ENCODE results near the gene SRXN1.

The SRXN1 gene

DNA sequence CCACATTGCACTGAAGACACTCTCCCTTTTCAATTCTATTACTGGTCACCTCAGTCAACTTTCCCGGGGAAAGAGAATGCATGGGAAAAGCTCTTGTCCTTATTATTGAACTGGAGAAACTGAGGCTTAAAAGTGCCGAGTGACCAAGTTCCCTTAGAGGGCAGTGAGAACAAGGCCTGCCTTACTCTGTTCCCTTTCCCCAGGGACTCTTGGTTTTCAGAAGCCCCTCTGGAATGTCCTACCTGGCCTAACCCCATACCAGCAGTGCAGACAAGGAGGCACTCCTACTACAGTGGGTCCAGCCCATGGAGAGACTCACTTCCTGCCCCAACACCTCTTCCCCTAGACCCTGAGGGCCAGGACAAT is 6.1 kb downstream of the SRXN1 start:
- no peak overlapping the region for H3K27ac ChIP-seq
- intact Hi-C loops (cut with DNase I; ENCODE audit: low total_unique reads) = loop anchor here (10.0 kb wide), 1 partner anchor 292 kb away; no protein-coding TSS in a partner anchor

DNA sequence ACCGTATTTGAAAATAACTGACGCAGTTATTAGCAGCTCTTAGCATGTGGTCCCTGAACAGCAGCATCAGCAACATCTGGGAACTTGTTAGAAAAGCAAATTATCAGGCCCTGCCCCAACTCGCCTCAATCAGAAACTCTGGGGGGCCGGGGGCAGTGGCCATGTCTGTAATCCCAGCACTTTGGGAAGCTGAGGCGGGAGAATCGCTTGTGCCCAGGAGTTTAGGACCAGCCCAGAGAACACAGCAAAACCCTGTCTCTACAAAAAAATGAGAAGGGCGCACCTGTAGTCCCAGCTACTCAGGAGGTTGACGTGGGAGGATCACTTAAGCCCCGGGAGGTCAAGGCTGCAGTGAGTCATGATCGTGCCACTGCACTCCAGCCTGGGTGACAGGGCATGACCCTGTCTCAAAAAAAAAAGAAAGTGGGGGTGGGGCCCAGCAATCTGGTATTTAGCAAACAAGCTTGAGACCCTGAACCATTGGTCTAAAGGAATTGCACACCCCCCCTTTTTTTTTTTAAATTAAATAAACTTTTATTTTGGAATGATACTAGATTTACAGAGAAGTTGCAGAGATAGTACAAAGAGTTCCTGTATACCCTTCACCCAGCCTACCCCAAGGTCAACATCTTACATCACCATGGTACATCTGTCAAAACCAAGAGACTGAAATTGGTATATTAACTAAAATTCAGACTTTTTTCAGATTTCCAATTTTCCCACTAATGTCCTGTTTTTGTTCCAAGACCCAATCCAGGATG is 6.7 kb downstream of the SRXN1 start:
- no peak for DNase-seq
- Histone ChIP-seq H3K27ac (no peak overlapping the region), H3K4me1 (peaks cover 0 to 14% (median 8%) of the 10 kb centered on the region in 4 donors), H3K9me3 (no peaks in the 10 kb centered on the region), H3K4me3 (no peak overlapping the region), H3K36me3 (peaks cover 21 to 45% (median 23%) of the 10 kb centered on the region in 3 donors), H3K27me3 (peaks cover 0 to 16% of the 10 kb centered on the region in 2 donors)
- TF ChIP-seq, protein P1, sequence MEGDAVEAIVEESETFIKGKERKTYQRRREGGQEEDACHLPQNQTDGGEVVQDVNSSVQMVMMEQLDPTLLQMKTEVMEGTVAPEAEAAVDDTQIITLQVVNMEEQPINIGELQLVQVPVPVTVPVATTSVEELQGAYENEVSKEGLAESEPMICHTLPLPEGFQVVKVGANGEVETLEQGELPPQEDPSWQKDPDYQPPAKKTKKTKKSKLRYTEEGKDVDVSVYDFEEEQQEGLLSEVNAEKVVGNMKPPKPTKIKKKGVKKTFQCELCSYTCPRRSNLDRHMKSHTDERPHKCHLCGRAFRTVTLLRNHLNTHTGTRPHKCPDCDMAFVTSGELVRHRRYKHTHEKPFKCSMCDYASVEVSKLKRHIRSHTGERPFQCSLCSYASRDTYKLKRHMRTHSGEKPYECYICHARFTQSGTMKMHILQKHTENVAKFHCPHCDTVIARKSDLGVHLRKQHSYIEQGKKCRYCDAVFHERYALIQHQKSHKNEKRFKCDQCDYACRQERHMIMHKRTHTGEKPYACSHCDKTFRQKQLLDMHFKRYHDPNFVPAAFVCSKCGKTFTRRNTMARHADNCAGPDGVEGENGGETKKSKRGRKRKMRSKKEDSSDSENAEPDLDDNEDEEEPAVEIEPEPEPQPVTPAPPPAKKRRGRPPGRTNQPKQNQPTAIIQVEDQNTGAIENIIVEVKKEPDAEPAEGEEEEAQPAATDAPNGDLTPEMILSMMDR (IDR thresholded peaks at IDR 0.05) = no peak
- intact Hi-C loops (cut with DNase I; ENCODE audit: low total_unique reads) = loop anchor here (10.0 kb wide), 1 partner anchor 291 kb away; no protein-coding TSS in a partner anchor

More for the DNA sequence above, 6.1 kb downstream of the SRXN1 start:
- Histone ChIP-seq H3K9me3 (no peaks in the 10 kb centered on the region), H3K4me3 (no peak overlapping the region), H3K36me3 (peaks cover 21 to 45% (median 23%) of the 10 kb centered on the region in 3 donors), H3K4me1 (peaks cover 0 to 19% (median 10%) of the 10 kb centered on the region in 4 donors), H3K27me3 (peaks cover 0 to 12% of the 10 kb centered on the region in 2 donors)
- DNase-seq = no peak
- TF ChIP-seq, protein P1 (IDR thresholded peaks at IDR 0.05) = no peak

DNA sequence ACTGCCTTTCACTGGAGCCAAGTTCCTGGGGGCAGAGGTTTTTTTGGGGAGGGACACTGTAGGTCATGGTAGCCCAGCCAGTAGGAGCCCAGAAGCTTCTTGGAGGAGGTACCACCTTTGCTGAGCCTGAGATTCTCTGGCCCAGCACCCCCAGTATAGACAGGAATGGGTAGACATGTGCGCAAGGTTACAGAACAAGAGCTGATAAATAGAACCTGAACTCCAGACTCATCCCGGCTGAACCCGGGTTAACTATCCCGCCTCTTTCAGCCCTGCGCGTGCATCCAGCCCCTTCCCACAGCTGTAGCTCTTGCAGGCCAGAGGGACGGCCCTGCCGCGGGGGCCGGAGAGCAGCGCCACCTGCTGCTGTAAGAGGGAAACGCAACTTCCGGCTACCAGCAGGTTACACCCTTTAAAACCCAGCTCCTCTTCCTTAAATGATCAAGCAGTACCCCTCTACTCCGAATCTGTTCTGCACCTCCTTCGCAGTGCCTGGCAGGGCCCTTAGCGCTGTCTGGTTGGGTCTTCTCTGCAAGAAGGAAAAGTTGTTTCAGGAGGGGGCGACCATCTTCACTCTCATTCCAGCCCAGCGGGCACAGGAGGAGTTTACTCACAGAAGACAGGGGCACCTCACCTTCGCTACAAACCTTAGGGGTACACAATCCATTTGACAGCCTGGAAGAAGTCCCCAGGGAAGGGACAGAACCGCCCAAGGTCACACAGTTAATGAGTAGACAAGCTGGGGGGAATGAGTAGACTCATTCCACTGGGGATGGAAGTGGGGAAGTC is 7.5 kb downstream of the SRXN1 start:
- no peak overlapping the region for H3K27ac ChIP-seq
- H3K4me1 ChIP-seq = peaks cover 0 to 12% (median 8%) of the 10 kb centered on the region in 4 donors
- TF ChIP-seq, protein P1 (IDR thresholded peaks at IDR 0.05) = peak; percentile 63 to 80
- peaks cover 0 to 22% of the 10 kb centered on the region in 2 donors for H3K27me3 ChIP-seq
- no peak overlapping the region for H3K4me3 ChIP-seq
- H3K36me3 ChIP-seq = peaks cover 21 to 39% (median 23%) of the 10 kb centered on the region in 3 donors
- intact Hi-C loops (cut with DNase I; ENCODE audit: low total_unique reads) = loop anchor here (10.0 kb wide), 1 partner anchor 291 kb away; no protein-coding TSS in a partner anchor
- DNase-seq = peak in 1 of 2 donors; percentile 76
- H3K9me3 ChIP-seq = no peaks in the 10 kb centered on the region

DNA sequence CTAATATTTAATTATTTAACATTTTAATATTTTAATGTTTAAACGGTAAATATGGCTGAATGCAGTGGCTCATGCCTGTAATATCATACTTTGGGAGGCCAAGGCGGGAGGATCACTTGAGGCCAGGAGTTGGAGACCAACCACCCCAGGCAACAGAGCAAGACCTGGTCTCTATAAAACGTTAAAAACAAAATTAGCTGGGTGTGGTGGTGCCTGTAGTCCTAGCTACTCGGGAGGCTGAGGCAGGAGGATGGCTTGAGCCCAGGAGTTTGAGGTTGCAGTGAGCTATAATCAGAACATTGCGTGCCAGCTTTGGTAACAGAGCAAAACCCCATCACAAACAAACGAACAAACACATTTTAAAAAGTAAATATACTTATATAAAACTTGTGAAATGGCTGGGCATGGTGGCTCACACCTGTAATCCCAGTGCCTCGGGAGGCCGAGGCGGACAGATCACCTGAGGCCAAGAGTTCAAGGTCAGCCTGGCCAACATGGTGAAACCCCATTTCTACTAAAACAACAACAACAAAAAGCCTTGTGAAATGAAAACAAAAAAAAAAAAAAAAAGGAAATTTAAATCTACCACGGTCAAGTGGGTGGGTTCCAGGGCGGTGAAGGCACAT is 8.2 kb downstream of the SRXN1 start:
- intact Hi-C loops (cut with DNase I; ENCODE audit: low total_unique reads) = loop anchor here (5.0 to 10.0 kb wide), 2 partner anchors 83 to 290 kb away; no protein-coding TSS in a partner anchor
- H3K36me3 ChIP-seq = peaks cover 21 to 31% (median 23%) of the 10 kb centered on the region in 3 donors
- H3K4me1 ChIP-seq = peaks cover 0 to 12% (median 8%) of the 10 kb centered on the region in 4 donors
- H3K9me3 ChIP-seq = no peaks in the 10 kb centered on the region
- no peak for DNase-seq
- TF ChIP-seq, protein P1 (IDR thresholded peaks at IDR 0.05) = no peak
- peaks cover 0 to 28% of the 10 kb centered on the region in 2 donors for H3K27me3 ChIP-seq
- H3K4me3 ChIP-seq = no peak overlapping the region
- H3K27ac ChIP-seq = no peak overlapping the region

All from tibial artery (tissue), 4 donors.